Natural killer cell (primary cell): ENCODE measurements around the gene SMNDC1. TPM values are rescaled to one million over a fixed set of nuclear protein-coding genes. Genes with fewer than 3 reads are reported as not detected.

Experiments
- ATAC-seq, 3 donors: fragments of 150-1000 bp in 2 of 3; fragments of 200-7000 bp in 1 of 3; cut with Tn5 transposase; 1 replicate in 1 of 3; 2 replicates in 2 of 3; pipeline ENCODE4 v1.10.0; 2021; ENCODE audit warnings: mild to moderate bottlenecking in 2 of 3, moderate library complexity in 2 of 3
- DNase-seq, 2 donors: peaks; one replicate each; pipeline versions ENCODE4 v3.0.0 to v3.0.0-alpha.2; 2013 to 2021; ENCODE audit warnings: mixed read lengths in 1 of 2
- H3K27ac ChIP-seq: one replicate; pipeline ENCODE4 v1.5.1; 2013; ENCODE audit warnings: mild to moderate bottlenecking, low read length
- H3K27me3 ChIP-seq: one replicate; pipeline ENCODE4 v1.6.1; 2013; ENCODE audit warnings: low read length; ENCODE audit not compliant: control insufficient read depth, insufficient read depth
- H3K36me3 ChIP-seq: one replicate; pipeline ENCODE4 v1.6.1; 2013; ENCODE audit warnings: low read length; ENCODE audit not compliant: control insufficient read depth, insufficient read depth
- H3K4me1 ChIP-seq: one replicate; pipeline ENCODE4 v1.6.1; 2013; ENCODE audit warnings: low read length; ENCODE audit not compliant: control insufficient read depth, insufficient read depth
- H3K4me3 ChIP-seq: one replicate; pipeline ENCODE4 v1.5.1; 2013; ENCODE audit warnings: low read length
- H3K9me3 ChIP-seq: one replicate; pipeline ENCODE4 v1.6.1; 2013; ENCODE audit warnings: low read length; ENCODE audit not compliant: control insufficient read depth, insufficient read depth
- H3K27ac Mint-ChIP-seq, 2 donors: one replicate each; pipeline ENCODE4 v1.8.0; 2022; ENCODE audit warnings: mild to moderate bottlenecking in 2 of 2, mixed read lengths in 2 of 2, moderate library complexity in 1 of 2
- H3K27me3 Mint-ChIP-seq, 2 donors: one replicate each; pipeline ENCODE4 v1.8.0; 2022; ENCODE audit warnings: low read depth in 2 of 2, mixed read lengths in 2 of 2
- H3K36me3 Mint-ChIP-seq: one replicate; pipeline ENCODE4 v1.8.0; 2022; ENCODE audit warnings: mixed read lengths
- H3K4me1 Mint-ChIP-seq, 2 donors: one replicate each; pipeline ENCODE4 v1.8.0; 2022; ENCODE audit warnings: mixed read lengths in 2 of 2
- H3K4me3 Mint-ChIP-seq: one replicate; pipeline ENCODE4 v1.8.0; 2022; ENCODE audit warnings: mild to moderate bottlenecking, moderate library complexity, mixed read lengths
- H3K9me3 Mint-ChIP-seq, 2 donors: one replicate each; pipeline ENCODE4 v1.8.0; 2022; ENCODE audit warnings: mixed read lengths in 2 of 2
- WGBS: methylation state at CpG from one replicate; pipeline ENCODE4 v1.1.7; 2013; ENCODE audit warnings: missing lambda C conversion rate; ENCODE audit not compliant: insufficient coverage; 5-methylcytosine and 5-hydroxymethylcytosine counted together
- intact Hi-C: fragments of 100-400 bp; cut with micrococcal nuclease; formaldehyde crosslinking; loops from one replicate; pipeline ENCODE4 v1.14.2; 2022
- total RNA-seq, 4 donors: library from RNA; stranded (reverse); fragments of 120-200 nt in 1 of 4; gene quantifications; one replicate each; pipeline versions ENCODE4 v1.2.3 to v1.2.4, GENCODE V29; 2013 to 2022
- TF ChIP-seq, protein P1 (sequence below): fragments of 200-600 bp; IDR thresholded peaks from one replicate; pipeline ENCODE4 v1.8.0; 2022; ENCODE audit warnings: antibody characterized with exemption

Gene SMNDC1
- total RNA-seq, 3 donors from 2014 or later (not counting 1 experiment from before 2014, with no cell fraction given), result 53.3 to 56.3 (median 55.3) TPM

DNA sequence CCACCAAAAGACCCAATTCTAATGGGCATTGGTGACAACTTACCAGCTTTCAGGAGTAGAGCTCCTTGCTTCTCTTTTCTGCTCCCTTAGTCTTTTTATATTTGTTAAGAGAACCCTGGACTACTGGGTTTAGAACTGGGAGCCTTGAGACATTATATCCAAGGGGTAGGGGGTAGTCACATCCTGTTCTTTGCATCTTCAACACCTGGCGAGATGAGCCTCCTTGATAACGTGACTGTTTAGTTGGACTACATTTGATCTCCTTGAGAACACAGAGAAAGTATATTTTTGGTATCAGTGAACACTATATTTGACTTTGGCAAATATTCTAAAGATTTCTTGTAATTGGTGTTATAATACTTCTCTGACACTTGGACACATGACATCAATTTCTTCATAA lies 9.0 kb upstream of the SMNDC1 start:
- H3K4me3 ChIP-seq, result no peak overlapping the region
- Mint-ChIP-seq H3K9me3 (no peaks in the 10 kb centered on the region), H3K4me3 (no peak overlapping the region), H3K4me1 (no peaks in the 10 kb centered on the region), H3K36me3 (no peaks in the 10 kb centered on the region), H3K27me3 (peaks cover 4 to 19% of the 10 kb centered on the region in 2 donors), H3K27ac (no peak overlapping the region)
- no peaks in the 10 kb centered on the region for H3K36me3 ChIP-seq
- no peaks in the 10 kb centered on the region for H3K9me3 ChIP-seq
- H3K27me3 ChIP-seq, result no peaks in the 10 kb centered on the region
- ATAC-seq (no peak), DNase-seq (no peak)
- TF ChIP-seq, protein P1, sequence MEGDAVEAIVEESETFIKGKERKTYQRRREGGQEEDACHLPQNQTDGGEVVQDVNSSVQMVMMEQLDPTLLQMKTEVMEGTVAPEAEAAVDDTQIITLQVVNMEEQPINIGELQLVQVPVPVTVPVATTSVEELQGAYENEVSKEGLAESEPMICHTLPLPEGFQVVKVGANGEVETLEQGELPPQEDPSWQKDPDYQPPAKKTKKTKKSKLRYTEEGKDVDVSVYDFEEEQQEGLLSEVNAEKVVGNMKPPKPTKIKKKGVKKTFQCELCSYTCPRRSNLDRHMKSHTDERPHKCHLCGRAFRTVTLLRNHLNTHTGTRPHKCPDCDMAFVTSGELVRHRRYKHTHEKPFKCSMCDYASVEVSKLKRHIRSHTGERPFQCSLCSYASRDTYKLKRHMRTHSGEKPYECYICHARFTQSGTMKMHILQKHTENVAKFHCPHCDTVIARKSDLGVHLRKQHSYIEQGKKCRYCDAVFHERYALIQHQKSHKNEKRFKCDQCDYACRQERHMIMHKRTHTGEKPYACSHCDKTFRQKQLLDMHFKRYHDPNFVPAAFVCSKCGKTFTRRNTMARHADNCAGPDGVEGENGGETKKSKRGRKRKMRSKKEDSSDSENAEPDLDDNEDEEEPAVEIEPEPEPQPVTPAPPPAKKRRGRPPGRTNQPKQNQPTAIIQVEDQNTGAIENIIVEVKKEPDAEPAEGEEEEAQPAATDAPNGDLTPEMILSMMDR, result no peak
- WGBS, result 72% methylated on average over 2 of the region's 2 CpGs
- no peaks in the 10 kb centered on the region for H3K4me1 ChIP-seq
- intact Hi-C loops, result no loop called here
- no peak overlapping the region for H3K27ac ChIP-seq

DNA sequence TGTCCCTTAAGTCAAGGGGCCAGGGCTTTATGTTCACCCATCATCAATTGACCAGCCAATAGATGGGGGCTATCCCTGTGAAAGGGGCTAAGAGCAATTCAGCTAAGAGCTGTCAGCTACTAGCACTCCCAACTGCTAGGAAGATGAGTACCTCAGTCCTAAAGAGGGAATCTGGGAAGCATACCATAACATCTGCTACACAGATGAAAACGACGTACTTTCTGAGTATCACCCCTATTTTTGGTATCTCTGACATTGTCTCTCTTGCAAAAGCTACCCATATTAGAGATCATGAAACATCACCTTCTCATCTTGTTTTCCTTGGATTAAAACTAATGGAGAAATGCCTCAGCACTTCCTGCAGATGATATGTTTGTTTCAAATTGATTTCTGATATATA lies 7.5 kb upstream of the SMNDC1 start:
- H3K4me1 Mint-ChIP-seq, result no peaks in the 10 kb centered on the region
- H3K9me3 ChIP-seq, result no peaks in the 10 kb centered on the region
- no peak for ATAC-seq
- H3K4me3 ChIP-seq, result no peak overlapping the region
- no peaks in the 10 kb centered on the region for H3K36me3 Mint-ChIP-seq
- no peak overlapping the region for H3K4me3 Mint-ChIP-seq
- peaks cover 4 to 19% of the 10 kb centered on the region in 2 donors for H3K27me3 Mint-ChIP-seq
- no peaks in the 10 kb centered on the region for H3K9me3 Mint-ChIP-seq
- no peaks in the 10 kb centered on the region for H3K27me3 ChIP-seq
- 97% methylated on average over 2 of the region's 2 CpGs for WGBS
- intact Hi-C loops, result no loop called here
- no peaks in the 10 kb centered on the region for H3K4me1 ChIP-seq
- no peaks in the 10 kb centered on the region for H3K36me3 ChIP-seq
- no peak overlapping the region for H3K27ac ChIP-seq
- TF ChIP-seq, protein P1, result no peak
- DNase-seq, result no peak
- H3K27ac Mint-ChIP-seq, result no peak overlapping the region

DNA sequence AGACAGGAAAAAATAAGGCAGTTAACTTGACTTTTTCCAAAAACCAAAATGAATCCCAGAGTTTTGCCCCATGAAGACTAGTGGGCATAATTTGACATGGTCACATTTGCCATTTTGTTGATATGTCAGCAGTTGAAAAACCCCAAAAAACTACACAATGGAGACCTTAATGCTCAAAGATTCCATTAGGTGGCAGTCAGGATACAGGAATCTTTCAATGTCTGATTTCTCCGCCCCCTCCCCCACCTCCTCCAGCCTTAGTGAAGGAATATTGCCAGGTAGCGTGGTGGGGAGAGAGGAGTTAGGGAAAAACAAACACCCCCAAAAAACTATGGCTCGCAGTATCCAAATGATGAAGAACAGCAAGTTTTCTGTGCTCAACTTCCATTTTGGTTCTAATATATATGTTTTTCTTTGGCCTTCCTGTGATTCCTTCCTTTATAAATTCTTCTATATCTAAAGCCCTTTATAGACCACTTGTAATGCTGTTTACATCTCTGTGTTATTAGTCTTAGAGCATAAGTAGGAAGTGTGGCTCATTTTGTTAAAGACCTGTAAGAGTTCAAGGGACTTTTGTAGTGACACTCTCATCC lies 6.7 kb upstream of the SMNDC1 start:
- Mint-ChIP-seq H3K9me3 (no peaks in the 10 kb centered on the region), H3K36me3 (no peaks in the 10 kb centered on the region), H3K4me1 (no peaks in the 10 kb centered on the region), H3K4me3 (no peak overlapping the region), H3K27me3 (peaks cover 4 to 18% of the 10 kb centered on the region in 2 donors), H3K27ac (no peak overlapping the region)
- Histone ChIP-seq H3K9me3 (no peaks in the 10 kb centered on the region), H3K4me3 (no peak overlapping the region), H3K27me3 (no peaks in the 10 kb centered on the region), H3K36me3 (no peaks in the 10 kb centered on the region), H3K27ac (no peak overlapping the region), H3K4me1 (no peaks in the 10 kb centered on the region)
- ATAC-seq (peak in 2 of 3 donors; percentile 75 to 76), DNase-seq (peak in 1 of 2 donors; percentile 76)
- WGBS, result no CpG with 5 or more reads among the region's 3 CpGs
- intact Hi-C loops, result no loop called here
- TF ChIP-seq, protein P1, result peak; percentile 34

GRCh38 chr10:110310741-110311140 lies 6.0 kb upstream of the SMNDC1 start:
- TF ChIP-seq, protein P1, result no peak
- no peaks in the 10 kb centered on the region for H3K9me3 Mint-ChIP-seq
- intact Hi-C loops, result no loop called here
- H3K27ac Mint-ChIP-seq, result no peak overlapping the region
- WGBS, result 37% methylated on average over 3 of the region's 3 CpGs
- Histone ChIP-seq H3K4me3 (no peak overlapping the region), H3K27me3 (no peaks in the 10 kb centered on the region), H3K36me3 (no peaks in the 10 kb centered on the region), H3K9me3 (no peaks in the 10 kb centered on the region), H3K27ac (no peak overlapping the region), H3K4me1 (peaks cover 4% of the 10 kb centered on the region)
- peaks cover 0 to 13% of the 10 kb centered on the region in 2 donors for H3K27me3 Mint-ChIP-seq
- H3K4me3 Mint-ChIP-seq, result no peak overlapping the region
- no peak for DNase-seq
- no peak for ATAC-seq
- no peaks in the 10 kb centered on the region for H3K36me3 Mint-ChIP-seq
- no peaks in the 10 kb centered on the region for H3K4me1 Mint-ChIP-seq
